HCEC 1CT (cell line): ENCODE data around the gene FRMPD2.
"Not testable (repeated sequence)": the region's sequence is repeated elsewhere in the genome, so short reads cannot be mapped to it uniquely, and the experiment has no call there.

Experiments used
- DNase-seq: peaks from one replicate; pipeline ENCODE4 v3.0.0-alpha.2; 2017

FRMPD2 gene

GRCh38 chr10:48199580-48200377 lies 74.7 kb downstream of the FRMPD2 start:
- peak; percentile 76 for DNase-seq

- no peak for DNase-seq
These were observed 77.1 kb downstream of the FRMPD2 start for GRCh38 chr10:48197236-48197899.

GRCh38 chr10:48195803-48196202 lies 78.7 kb downstream of the FRMPD2 start:
- no peak for DNase-seq

GRCh38 chr10:48194830-48195229 lies 79.7 kb downstream of the FRMPD2 start:
- no peak for DNase-seq

GRCh38 chr10:48193556-48193955 lies 80.9 kb downstream of the FRMPD2 start:
- DNase-seq = no peak

- no peak for DNase-seq
These were observed 81.5 kb downstream of the FRMPD2 start for GRCh38 chr10:48192881-48193450.

GRCh38 chr10:48187713-48188485 lies 86.6 kb downstream of the FRMPD2 start:
- DNase-seq = no peak

- no peak for DNase-seq
These were observed 87.4 kb downstream of the FRMPD2 start for GRCh38 chr10:48187126-48187525.

GRCh38 chr10:48186264-48186804 lies 88.2 kb downstream of the FRMPD2 start:
- not testable (repeated sequence) for DNase-seq

GRCh38 chr10:48184224-48184623 lies 90.3 kb downstream of the FRMPD2 start:
- no peak for DNase-seq

GRCh38 chr10:48172715-48173114 lies 101.8 kb downstream of the FRMPD2 start:
- DNase-seq = not testable (repeated sequence)

GRCh38 chr10:48160670-48161069 lies 113.8 kb downstream of the FRMPD2 start:
- DNase-seq = not testable (repeated sequence)

- not testable (repeated sequence) for DNase-seq
These were observed 114.3 kb downstream of the FRMPD2 start for GRCh38 chr10:48160163-48160562.

GRCh38 chr10:48154211-48155140 lies 120.0 kb downstream of the FRMPD2 start:
- not testable (repeated sequence) for DNase-seq

- DNase-seq = not testable (repeated sequence)
These were observed 126.9 kb downstream of the FRMPD2 start for GRCh38 chr10:48147643-48148042.

GRCh38 chr10:48143721-48144642 lies 130.5 kb downstream of the FRMPD2 start:
- DNase-seq = not testable (repeated sequence)

- not testable (repeated sequence) for DNase-seq
These were observed 133.5 kb downstream of the FRMPD2 start for GRCh38 chr10:48140949-48141348.

GRCh38 chr10:48139953-48140850 lies 134.3 kb downstream of the FRMPD2 start:
- DNase-seq = not testable (repeated sequence)

- DNase-seq = not testable (repeated sequence)
These were observed 145.5 kb downstream of the FRMPD2 start for GRCh38 chr10:48128954-48129353.
